HCT116 (cell line): ENCODE data around the gene CERS2. TPM values are rescaled to one million over a fixed set of nuclear protein-coding genes. Genes with fewer than 3 reads are reported as not detected.

Source experiments
- ATAC-seq: fragments of 200-7000 bp; cut with Tn5 transposase; 2 replicates; pipeline ENCODE4 v1.9.1; 2020; ENCODE audit warnings: mild to moderate bottlenecking, moderate library complexity
- BruUV-seq: library from RNA; stranded (reverse); fragments of 400-500 nt; replicated peaks from 2 replicates; lab custom pipeline; 2021; lab: Mats Ljungman, UMichigan
- CTCF ChIA-PET: fragments of 300-600 bp; sonication (Branson Sonifier 250); formaldehyde crosslinking; loops from one replicate; lab custom pipeline; 2021; ENCODE audit warnings: antibody characterized with exemption; lab: Charles Lee
- POLR2A ChIA-PET: fragments of 300-600, 350-600 bp; sonication (Branson Sonifier 250); formaldehyde crosslinking; loops from one replicate; lab custom pipeline; 2021; ENCODE audit warnings: antibody characterized with exemption; lab: Charles Lee
- RAD21 ChIA-PET, 2 experiments: fragments of 300-600 bp; sonication (Branson Sonifier 250); formaldehyde crosslinking; loops; one replicate each; lab custom pipeline; 2023; ENCODE audit warnings: low total read pairs in 2 of 2; ENCODE audit not compliant: uncharacterized antibody in 2 of 2, unreplicated experiment in 2 of 2, low non-redundant PET in 1 of 2; lab: Charles Lee
- DNase-seq: peaks from one replicate; pipeline ENCODE4 v3.0.0-alpha.2; 2010; ENCODE audit warnings: low read depth, low spot score
- H2AFZ ChIP-seq: fragments of 200-600 bp; shearing (Covaris generic), sonication (generic); 2 replicates; pipeline ENCODE4 v1.6.1; 2017; ENCODE audit warnings: low read depth, mixed run types, mixed read lengths, antibody characterized with exemption, low read length; ENCODE audit not compliant: poor library complexity, severe bottlenecking
- H3K27ac ChIP-seq: 2 replicates; pipeline ENCODE4 v1.5.1; 2012; ENCODE audit warnings: low read depth, low read length
- H3K27me3 ChIP-seq: fragments of 200-600 bp; sonication (generic); 2 replicates; pipeline ENCODE4 v1.6.1; 2016; ENCODE audit warnings: mixed run types, low read length, mixed read lengths; ENCODE audit not compliant: insufficient read depth
- H3K36me3 ChIP-seq, 2 experiments: fragments of 200-500 bp in 1 of 2; fragments of 200-600 bp in 1 of 2; sonication (Bioruptor generic) in 1 of 2; sonication (generic) in 1 of 2; 2 replicates each; pipeline versions ENCODE4 v1.5.1 to v1.6.1; 2014 to 2016; ENCODE audit warnings: low read length in 2 of 2, inconsistent platforms in 1 of 2, mixed read lengths in 1 of 2, mixed run types in 1 of 2; ENCODE audit not compliant: insufficient read depth in 2 of 2, control insufficient read depth in 1 of 2
- H3K4me1 ChIP-seq, 2 experiments: fragments of 200-600 bp in 1 of 2; sonication (generic) in 1 of 2; 2 replicates each; pipeline versions ENCODE4 v1.5.1 to v1.6.1; 2012 to 2017; ENCODE audit warnings: low read length in 2 of 2, inconsistent platforms in 1 of 2, mild to moderate bottlenecking in 1 of 2, mixed read lengths in 1 of 2, mixed run types in 1 of 2, moderate library complexity in 1 of 2; ENCODE audit not compliant: insufficient read depth in 2 of 2, control insufficient read depth in 1 of 2
- H3K4me2 ChIP-seq: fragments of 200-600 bp; sonication (generic); 2 replicates; pipeline ENCODE4 v1.6.1; 2017; ENCODE audit warnings: mixed run types, low read length, mixed read lengths
- H3K4me3 ChIP-seq, 2 experiments: fragments of 200-600 bp in 1 of 2; sonication (generic) in 1 of 2; replicated peaks in 1 of 2; 2 replicates each; pipeline ENCODE4 v1.5.1; 2011 to 2016; ENCODE audit warnings: low read length in 2 of 2, control low read depth in 1 of 2, low read depth in 1 of 2, mild to moderate bottlenecking in 1 of 2, mixed read lengths in 1 of 2, mixed run types in 1 of 2
- H3K79me2 ChIP-seq: fragments of 200-600 bp; sonication (generic); 2 replicates; pipeline ENCODE4 v1.6.1; 2017; ENCODE audit warnings: mild to moderate bottlenecking, mixed run types, low read length, moderate library complexity, mixed read lengths; ENCODE audit not compliant: insufficient read depth
- H3K9ac ChIP-seq: fragments of 200-600 bp; sonication (generic); 2 replicates; pipeline ENCODE4 v1.6.1; 2016; ENCODE audit warnings: low read length, mixed read lengths
- H3K9me2 ChIP-seq: fragments of 200-600 bp; sonication (generic), shearing (Covaris generic); 2 replicates; pipeline ENCODE4 v1.6.1; 2017; ENCODE audit warnings: mixed run types, mild to moderate bottlenecking, moderate library complexity; ENCODE audit not compliant: insufficient read depth
- H3K9me3 ChIP-seq, 2 experiments: fragments of 200-500 bp in 1 of 2; fragments of 200-600 bp in 1 of 2; sonication (Bioruptor generic) in 1 of 2; sonication (generic) in 1 of 2; 2 replicates each; pipeline ENCODE4 v1.6.1; 2014 to 2017; ENCODE audit warnings: low read length in 2 of 2, mixed read lengths in 2 of 2, inconsistent platforms in 1 of 2, low read depth in 1 of 2, mild to moderate bottlenecking in 1 of 2, mixed run types in 1 of 2, moderate library complexity in 1 of 2; ENCODE audit not compliant: control insufficient read depth in 1 of 2, insufficient read depth in 1 of 2
- H4K20me1 ChIP-seq: fragments of 200-600 bp; sonication (generic), shearing (Covaris generic); 2 replicates; pipeline ENCODE4 v1.6.1; 2017; ENCODE audit warnings: mixed run types, mild to moderate bottlenecking, moderate library complexity; ENCODE audit not compliant: insufficient read depth
- CTCF ChIP-seq, 3 experiments: fragments of 200-600 bp in 1 of 3; sonication (generic) in 1 of 3; IDR thresholded peaks in 2 of 3; conservative IDR thresholded peaks in 1 of 3; 2 replicates each; pipeline ENCODE4 v1.5.1; 2012 to 2017; ENCODE audit warnings: low read depth in 2 of 3, low read length in 2 of 3, antibody characterized with exemption in 1 of 3, borderline replicate concordance in 1 of 3, control low read depth in 1 of 3, mild to moderate bottlenecking in 1 of 3, mixed read lengths in 1 of 3, mixed run types in 1 of 3, moderate library complexity in 1 of 3; ENCODE audit not compliant: insufficient read depth in 1 of 3
- RAD21 ChIP-seq: IDR thresholded peaks from 2 replicates; pipeline ENCODE4 v1.6.1; 2012; ENCODE audit warnings: low read depth, mild to moderate bottlenecking
- SIN3A ChIP-seq: IDR thresholded peaks from 2 replicates; pipeline ENCODE4 v1.6.1; 2012; ENCODE audit warnings: low read depth
- SRF ChIP-seq: IDR thresholded peaks from 2 replicates; pipeline ENCODE4 v1.6.1; 2012; ENCODE audit warnings: low read depth
- TCF7L2 ChIP-seq: IDR thresholded peaks from 2 replicates; pipeline ENCODE4 v1.7.0; 2011; ENCODE audit warnings: borderline replicate concordance, inconsistent platforms; ENCODE audit not compliant: insufficient read depth, insufficient read length; ENCODE audit errors: extremely low read depth
- intact Hi-C: fragments of 100-400 bp; cut with micrococcal nuclease; formaldehyde crosslinking; loops from 2 replicates; pipeline ENCODE4 v1.10.0; 2022
- total RNA-seq: library from RNA; stranded (reverse); gene quantifications from one replicate; pipeline ENCODE4 v1.2.1, GENCODE V29; 2021; ENCODE audit not compliant: unreplicated experiment
- TF ChIP-seq, protein P1 (sequence below): IDR thresholded peaks from 2 replicates; pipeline ENCODE4 v1.6.1; 2012

Gene CERS2
- total RNA-seq, 1 experiment from 2014 or later, result 218 TPM

DNA sequence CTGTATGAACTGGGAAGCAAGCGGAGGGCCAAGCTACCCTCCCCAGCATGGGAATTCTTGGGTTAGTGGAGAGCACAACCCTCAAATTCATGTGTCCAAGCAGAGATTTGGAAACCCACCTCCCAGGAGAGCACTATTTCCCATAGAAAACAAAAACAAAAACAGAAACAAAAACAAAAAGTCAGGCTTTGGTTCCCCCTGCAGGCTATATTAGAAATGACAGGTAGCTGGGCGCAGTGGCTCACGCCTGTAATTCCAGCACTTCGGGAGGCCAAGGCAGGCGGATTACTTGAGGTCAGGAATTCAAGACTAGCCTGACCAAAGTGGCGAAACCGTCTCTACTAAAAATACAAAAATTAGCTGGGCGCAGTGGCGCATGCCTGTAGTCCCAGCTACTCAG lies 21.3 kb upstream of the CERS2 start:
- no peak for DNase-seq
- Histone ChIP-seq H3K4me1 (peaks cover 6 to 37% of the 10 kb centered on the region in 2 experiments; a peak in 3 of 4 replicates), H2AFZ (no peak overlapping the region), H4K20me1 (no peaks in the 10 kb centered on the region), H3K4me2 (peak overlapping the region; percentile 46), H3K9me2 (no peaks in the 10 kb centered on the region), H3K27me3 (no peaks in the 10 kb centered on the region), H3K27ac (no peak overlapping the region), H3K9ac (no peak overlapping the region), H3K9me3 (no peaks in the 10 kb centered on the region)
- ATAC-seq, result peak; percentile 73
- POLR2A ChIA-PET, result interaction anchor here (1.4 kb wide), 1 partner anchor 11 kb away, joined by 4 read pairs; the partner anchor contains the start of gene MINDY1
- no TSS peak for BruUV-seq
- TF ChIP-seq, protein P1, sequence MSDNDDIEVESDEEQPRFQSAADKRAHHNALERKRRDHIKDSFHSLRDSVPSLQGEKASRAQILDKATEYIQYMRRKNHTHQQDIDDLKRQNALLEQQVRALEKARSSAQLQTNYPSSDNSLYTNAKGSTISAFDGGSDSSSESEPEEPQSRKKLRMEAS, result no peak
- TF ChIP-seq SIN3A (no peak), TCF7L2 (no peak), SRF (no peak), CTCF (IDR thresholded peaks at IDR 0.05 in 2 of 3, conservative IDR thresholded peaks at IDR 0.05 in 1 of 3; ENCODE audit: borderline replicate concordance in 1 of 3, insufficient read depth in 1 of 3, low read depth in 2 of 3, low read length in 2 of 3) (peak; percentile 61 to 85 (median 76); a peak in 5 of 6 replicates), RAD21 (peak; percentile 87)
- TF ChIP-seq, all 23 proteins: peak for 2
- H3K36me3 ChIP-seq, result no peaks in the 10 kb centered on the region
- ChIA-PET CTCF (interaction anchor here (0.6 to 2.4 kb wide), 17 partner anchors 10 to 825 kb away, joined by 3 to 24 read pairs (median 4); partner anchors contain the start of genes ANXA9, CA14, FALEC and GOLPH3L), RAD21 (interaction anchor here (0.6 to 0.7 kb wide), 3 partner anchors 14 to 510 kb away, joined by 3 to 6 read pairs (median 3); partner anchors contain the start of gene ANXA9 (in 1 of the 2))
- no peaks in the 10 kb centered on the region for H3K79me2 ChIP-seq
- H3K4me3 ChIP-seq, result no peak overlapping the region
- intact Hi-C loops, result loop anchor here (5.0 kb wide), 3 partner anchors 369 to 739 kb away; partner anchors contain the start of genes CA14 and ENSA
